ENCODE results near the gene FOXD4.
"Not testable (repeated sequence)": the region's sequence is repeated elsewhere in the genome, so short reads cannot be mapped to it uniquely, and the experiment has no call there.

The FOXD4 gene

DNA sequence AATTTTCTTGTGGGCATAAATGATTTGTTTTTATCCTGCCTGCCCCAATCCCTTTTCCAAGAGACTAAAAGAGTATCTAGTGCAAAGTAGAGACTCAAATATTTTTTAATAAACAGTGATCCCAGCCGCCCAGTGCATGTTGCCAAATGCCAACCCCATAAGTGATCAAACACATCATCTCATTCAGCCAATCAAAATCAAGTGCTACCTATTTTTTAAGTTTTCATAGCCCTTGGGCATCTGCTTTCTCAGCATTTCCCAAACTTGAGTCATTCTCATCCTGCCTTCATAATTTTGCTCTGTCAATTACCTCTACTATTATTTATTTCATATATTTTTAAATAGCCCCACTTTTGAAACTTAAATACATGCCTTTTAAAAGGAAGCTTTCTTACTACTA is 27.4 kb downstream of the FOXD4 start:
- not testable (repeated sequence) for DNase-seq

DNA sequence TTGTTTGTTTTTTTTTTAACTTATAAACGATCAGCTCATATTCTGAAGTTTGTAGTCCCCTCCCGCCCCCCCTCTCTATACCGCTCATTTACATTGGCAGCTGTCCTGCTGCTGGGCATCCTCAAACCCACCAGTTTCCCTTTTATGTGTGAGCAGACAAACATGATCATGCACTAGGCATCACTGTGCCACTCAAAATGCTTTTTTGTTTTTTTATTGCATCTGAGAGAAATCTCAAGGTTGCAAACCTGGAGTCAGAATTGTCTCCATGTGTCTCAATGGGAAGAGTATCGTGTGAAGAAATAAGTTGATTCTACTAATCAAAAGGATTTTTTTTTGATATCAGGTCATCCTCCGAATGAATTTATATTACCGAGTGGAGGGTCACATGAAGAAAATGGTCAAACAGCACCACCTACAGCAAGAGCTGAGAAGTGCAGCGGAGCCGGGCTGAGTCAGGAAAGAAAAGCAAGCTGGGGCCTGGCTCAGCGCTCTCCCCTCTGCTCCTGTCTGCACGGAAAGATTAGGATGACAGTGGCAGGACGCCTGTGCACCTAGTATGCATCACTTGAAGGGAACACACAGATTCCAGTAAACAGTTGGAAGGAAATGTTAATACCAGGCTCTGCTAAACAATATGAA is 29.7 kb downstream of the FOXD4 start:
- not testable (repeated sequence) for DNase-seq

DNA sequence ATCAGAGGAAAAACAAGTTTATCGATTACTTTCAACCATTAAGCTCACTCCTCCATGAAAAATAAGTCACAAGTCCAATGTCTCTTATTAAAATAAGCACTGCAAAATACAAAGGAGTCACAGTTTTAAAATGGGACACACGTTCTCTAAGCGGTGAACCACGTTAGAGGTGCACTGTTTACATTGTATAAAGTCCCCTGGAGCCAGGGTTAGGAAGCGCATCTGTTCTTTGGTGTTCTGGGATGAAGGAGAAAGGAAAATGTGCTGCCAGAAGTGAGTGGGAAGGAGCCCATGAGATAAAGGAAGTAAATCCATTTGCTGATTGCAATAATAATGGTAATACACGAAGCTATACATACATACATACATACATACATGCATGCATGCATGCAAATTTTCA is 30.4 kb downstream of the FOXD4 start:
- DNase-seq = not testable (repeated sequence)

DNA sequence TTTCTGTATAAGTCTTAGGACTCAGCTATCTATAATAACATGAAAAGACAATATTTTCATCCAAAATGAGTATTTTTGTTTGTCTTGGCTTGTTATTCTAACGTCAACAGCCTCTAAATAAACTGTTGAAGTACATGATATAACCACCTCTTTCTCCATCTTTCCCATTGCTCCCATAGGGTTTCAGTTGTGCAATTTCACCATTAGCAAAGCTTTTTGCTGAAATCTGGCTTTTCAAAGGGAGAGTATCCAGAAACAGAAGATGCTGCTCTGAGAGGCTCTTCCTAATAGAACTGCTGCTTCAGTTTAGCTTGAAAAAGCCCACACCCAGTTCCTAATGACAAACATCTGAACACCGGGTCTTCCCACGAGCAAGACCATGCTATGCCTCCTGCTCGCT is 31.1 kb downstream of the FOXD4 start:
- DNase-seq = not testable (repeated sequence)

DNA sequence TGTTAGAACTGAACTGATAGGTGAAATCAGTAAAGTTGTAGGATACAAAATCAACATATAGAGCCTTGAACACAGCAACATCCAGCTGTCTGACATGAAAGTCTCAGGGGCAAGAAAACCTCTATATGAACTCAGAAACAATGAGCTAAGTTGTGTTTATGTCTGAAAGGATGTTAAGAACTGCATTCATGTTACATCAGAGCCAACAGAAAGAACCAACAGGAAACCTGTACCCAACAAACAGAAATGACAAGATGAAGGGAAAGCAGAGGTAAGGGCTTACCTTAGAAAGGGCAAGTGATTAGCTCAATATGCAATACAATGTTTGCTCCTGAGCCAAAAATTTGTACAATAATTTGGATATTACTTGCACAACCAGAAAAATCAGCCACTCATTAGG is 31.5 kb downstream of the FOXD4 start:
- DNase-seq = not testable (repeated sequence)

DNA sequence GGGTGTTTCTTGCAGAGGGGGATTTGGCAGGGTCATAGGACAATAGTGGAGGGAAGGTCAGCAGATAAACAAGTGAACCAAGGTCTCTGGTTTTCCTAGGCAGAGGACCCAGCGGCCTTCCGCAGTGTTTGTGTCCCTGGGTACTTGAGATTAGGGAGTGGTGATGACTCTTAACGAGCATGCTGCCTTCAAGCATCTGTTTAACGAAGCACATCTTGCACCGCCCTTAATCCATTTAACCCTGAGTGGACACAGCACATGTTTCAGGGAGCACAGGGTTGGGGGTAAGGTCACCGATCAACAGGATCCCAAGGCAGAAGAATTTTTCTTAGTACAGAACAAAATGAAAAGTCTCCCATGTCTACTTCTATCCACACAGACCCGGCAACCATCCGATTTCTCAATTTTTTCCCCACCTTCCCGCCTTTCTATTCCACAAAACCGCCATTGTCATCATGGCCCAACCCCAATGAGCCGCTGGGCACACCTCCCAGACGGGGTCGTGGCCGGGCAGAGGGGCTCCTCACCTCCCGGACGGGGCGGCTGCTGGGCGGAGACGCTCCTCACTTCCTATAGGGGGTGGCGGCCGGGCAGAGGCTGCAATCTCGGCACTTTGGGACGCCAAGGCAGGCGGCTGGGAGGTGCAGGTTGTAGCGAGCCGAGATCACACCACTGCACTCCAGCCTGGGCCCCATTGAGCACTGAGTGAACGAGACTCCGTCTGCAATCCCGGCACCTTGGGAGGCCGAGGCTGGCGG is 35.1 kb downstream of the FOXD4 start:
- not testable (repeated sequence) for DNase-seq

DNA sequence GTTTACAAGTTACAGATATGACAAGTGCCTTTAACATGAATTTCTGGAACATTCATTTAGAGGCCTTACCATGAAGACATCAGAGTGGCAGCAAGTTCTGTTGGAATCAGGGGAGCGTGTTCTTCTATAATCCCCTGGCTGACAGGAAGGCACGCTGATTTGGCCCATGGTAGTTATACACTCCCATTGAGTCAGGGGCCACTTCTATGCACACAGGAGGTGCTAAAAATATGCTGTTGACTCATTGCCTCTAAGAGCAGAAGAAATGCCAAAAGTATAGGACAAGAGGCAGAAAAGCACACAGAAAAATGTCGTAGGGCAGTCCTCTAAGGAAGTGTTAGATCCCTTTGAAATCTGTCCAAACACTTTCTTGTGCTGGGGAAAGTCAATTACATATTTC is 39.9 kb downstream of the FOXD4 start:
- DNase-seq = not testable (repeated sequence)

DNA sequence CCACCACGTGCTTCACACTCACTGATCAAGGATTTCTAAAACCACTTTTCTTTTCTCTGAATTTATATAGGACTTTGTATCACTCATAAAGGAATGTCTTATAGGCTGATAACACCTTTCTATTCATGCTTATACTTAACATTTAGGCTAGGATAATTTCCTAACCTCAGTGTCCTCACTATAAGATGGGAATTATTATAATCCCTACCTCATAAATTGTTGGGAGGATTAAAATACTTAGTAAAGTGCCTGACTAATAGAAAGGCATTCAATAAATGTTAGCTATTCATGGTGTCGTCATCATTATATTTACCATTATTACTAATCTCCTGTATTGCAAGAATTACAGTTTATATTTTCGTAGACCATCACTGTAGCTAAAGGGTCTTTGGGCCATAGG is 41.8 kb downstream of the FOXD4 start:
- not testable (repeated sequence) for DNase-seq

DNA sequence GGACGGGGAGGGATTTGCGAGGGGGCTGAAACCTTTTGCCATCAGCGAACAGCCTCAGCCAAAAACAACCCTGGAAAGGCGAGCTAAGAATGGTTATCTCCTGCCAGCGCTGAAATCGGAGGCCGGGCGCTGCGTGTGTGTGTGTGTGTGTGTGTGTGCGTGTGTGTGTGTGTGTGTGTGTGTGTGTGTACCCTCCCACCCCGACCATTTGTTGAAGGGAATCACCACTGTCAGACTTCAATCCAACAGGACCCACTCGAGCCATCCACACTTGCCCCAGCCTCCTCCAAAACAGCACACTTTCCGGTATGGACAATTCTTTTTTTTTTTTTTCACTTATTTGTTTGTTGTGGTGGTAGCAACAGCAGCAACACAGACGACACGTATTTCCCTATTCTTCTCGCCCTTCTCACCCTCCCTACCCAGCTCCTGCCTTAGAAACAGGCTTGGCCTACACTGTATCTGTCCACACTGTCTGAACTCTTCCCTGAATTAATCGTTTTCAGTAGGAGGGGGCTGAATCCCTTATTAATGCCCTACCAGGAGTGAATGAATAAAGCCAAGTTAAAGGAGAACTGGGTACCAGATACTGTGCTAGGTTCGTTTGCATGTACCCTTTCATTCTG is 44.2 kb downstream of the FOXD4 start:
- not testable (repeated sequence) for DNase-seq

DNA sequence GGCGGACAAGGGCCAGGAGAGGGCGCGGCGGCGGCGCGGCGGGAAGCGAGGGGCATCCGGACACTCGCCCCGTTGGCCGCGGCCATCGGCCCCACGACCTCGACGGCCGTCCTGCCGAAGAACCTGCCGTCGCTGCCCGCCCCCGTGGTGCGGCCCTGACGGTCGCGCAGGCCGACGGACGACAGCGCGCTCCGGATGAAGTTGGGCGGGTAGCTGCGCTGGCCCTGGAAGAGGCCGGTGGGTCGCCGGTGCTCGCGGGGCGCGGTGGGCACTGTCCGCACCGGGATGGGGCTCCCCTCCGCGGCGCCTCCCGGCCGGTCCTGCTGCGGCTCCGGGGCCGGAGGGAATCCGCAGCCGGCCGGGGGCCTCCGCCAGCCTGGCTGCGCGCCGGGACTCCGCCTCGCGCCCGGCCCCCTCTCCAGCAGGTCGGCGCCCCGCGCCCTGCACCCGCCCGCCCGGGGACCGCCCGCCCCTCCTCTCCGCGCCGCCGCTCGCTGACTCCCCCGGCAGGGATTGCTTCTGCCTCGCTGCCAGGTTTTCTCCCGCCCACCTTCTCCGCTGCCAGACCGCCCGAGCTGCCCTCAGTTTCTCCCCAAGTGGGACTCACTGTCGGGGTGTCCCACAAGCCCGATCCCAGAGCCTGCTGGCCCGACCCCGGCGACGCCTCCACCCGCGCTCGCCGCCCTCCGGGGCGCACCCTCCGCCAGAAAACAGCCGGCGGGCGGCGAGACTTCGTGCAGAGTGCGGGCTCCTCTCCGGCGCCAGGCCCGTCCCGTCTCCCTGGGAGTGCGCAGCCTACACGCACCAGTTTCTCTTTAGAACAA is 44.9 kb downstream of the FOXD4 start:
- not testable (repeated sequence) for DNase-seq

Measured in SW 1271 (cell line).